Measurements from ENCODE around the gene CSKMT. TPM values are rescaled to one million over a fixed set of nuclear protein-coding genes. Genes with fewer than 3 reads are reported as not detected.
A peak's percentile ranks its signal among the peaks of the same experiment; 100 is the strongest.

The CSKMT gene
- total and polyA plus RNA-seq, 10 of the 15 experiments (the other 5 are each of a cell fraction or from before 2014, with no cell fraction given) = 7.0 to 213 (median 21.6) TPM

DNA sequence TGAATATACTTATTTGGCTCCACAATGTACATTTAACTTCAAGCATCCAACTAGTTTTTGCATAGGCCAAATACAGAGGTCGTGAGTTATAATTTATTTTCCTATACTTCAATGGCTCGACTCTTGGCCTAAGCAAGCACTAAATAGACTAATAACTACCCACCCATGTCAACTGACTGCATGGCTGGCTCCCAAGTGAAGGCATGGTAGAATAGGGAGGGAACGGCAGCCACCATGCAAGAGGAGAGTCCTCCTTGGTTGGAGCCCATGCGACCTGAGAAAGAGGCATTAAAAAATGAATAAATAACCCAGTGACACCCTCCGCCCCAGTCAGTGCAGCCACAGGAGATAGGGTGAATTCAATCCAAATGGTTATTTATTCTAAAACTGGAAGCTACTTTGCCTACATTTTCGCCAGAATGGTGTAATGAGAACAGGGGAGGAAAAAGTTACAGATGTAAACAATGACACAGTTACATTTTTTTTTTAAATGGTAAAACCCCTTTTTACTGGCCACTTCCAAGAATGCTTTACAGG, 47.2 kb downstream of the CSKMT start:
- Histone ChIP-seq H3K27me3 (replicated peaks in 1 of 2; ENCODE audit: control insufficient read depth in 2 of 2, insufficient read depth in 2 of 2, low read length in 1 of 2) (no peaks in the 10 kb centered on the region), H3K9ac (ENCODE audit: control insufficient read depth, insufficient read depth, low read length) (no peak overlapping the region), H3K79me2 (ENCODE audit: control insufficient read depth, insufficient read depth, low read length) (no peaks in the 10 kb centered on the region), H2AFZ (ENCODE audit: control insufficient read depth, low read depth, low read length) (no peak overlapping the region), H4K20me1 (ENCODE audit: control insufficient read depth, insufficient read depth) (no peaks in the 10 kb centered on the region), H3K27ac (ENCODE audit: control insufficient read depth, insufficient read depth) (no peak overlapping the region), H3K4me3 (no peak overlapping the region), H3K4me2 (ENCODE audit: control insufficient read depth, insufficient read depth) (no peak overlapping the region), H3K36me3 (ENCODE audit: control insufficient read depth in 2 of 2, insufficient read depth in 2 of 2, low read length in 1 of 2) (peaks cover 34 to 35% of the 10 kb centered on the region in 2 experiments), H3K9me3 (replicated peaks; ENCODE audit: control insufficient read depth, insufficient read depth, low read length) (no peaks in the 10 kb centered on the region), H3K4me1 (ENCODE audit: control insufficient read depth, insufficient read depth, low read length) (peaks cover 32% of the 10 kb centered on the region)
- RAD21 ChIA-PET (ENCODE audit: unreplicated experiment) = no interaction called here
- 62% methylated on average over 6 of the region's 6 CpGs for WGBS (ENCODE audit: insufficient coverage, insufficient replicate concordance, low lambda C conversion rate, missing lambda C conversion rate)
- CTCF ChIA-PET = interaction anchor here (1.1 kb wide), 1 partner anchor 91 kb away, joined by 3 read pairs; no protein-coding TSS in a partner anchor
- no peak for ATAC-seq
- no TSS peak for BruUV-seq (replicated peaks)
- intact Hi-C loops (cut with micrococcal nuclease; ENCODE audit: unreplicated experiment) (no loop called here), in situ Hi-C loops (cut with MboI) (no loop called here)
- no peak for DNase-seq (ENCODE audit: low read depth, low spot score)
- no peak for FAIRE-seq
- SMC1A ChIA-PET (ENCODE audit: uncharacterized antibody, unreplicated experiment) = interaction anchor here (5.3 kb wide), 1 partner anchor 16 kb away, joined by 26 read pairs; the partner anchor contains the start of genes HNRNPUL2 and TTC9C
- no peak for TF ChIP-seq WRNIP1 (IDR thresholded peaks at IDR 0.05; ENCODE audit: borderline replicate concordance, low read depth, low read length)
- TF ChIP-seq TARDBP (IDR thresholded peaks at IDR 0.05; ENCODE audit: borderline replicate concordance) = no peak
- TF ChIP-seq TBL1XR1 (IDR thresholded peaks at IDR 0.05; ENCODE audit: low read depth, low read length) = no peak
- POLR2A ChIA-PET = interaction anchor here (5.5 kb wide), 1 partner anchor 14 kb away, joined by 40 read pairs; the partner anchor contains the start of genes HNRNPUL2 and TTC9C

DNA sequence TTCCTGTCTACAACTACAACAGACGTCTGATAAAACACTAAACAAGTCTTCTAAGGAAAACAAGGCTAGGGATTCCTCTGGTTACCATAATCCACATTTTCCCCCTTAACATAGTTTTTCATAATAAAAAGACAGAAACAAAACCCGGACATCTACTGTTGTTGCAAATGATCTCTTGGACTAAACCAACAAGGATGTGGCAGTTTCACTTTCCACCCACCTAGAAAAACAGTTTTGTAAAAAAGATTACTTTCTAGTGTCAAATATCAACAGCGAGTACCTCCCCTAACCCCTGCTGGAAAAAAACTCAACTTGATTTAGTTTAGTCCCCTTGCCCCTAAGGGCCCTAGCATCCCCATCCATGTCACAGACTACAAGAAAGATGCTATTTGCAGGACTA, 47.7 kb downstream of the CSKMT start:
- peaks cover 27% of the 10 kb centered on the region for H3K4me1 ChIP-seq (ENCODE audit: control insufficient read depth, insufficient read depth, low read length)
- CTCF ChIA-PET = interaction anchor here (1.2 kb wide), 1 partner anchor 73 kb away, joined by 3 read pairs; no protein-coding TSS in a partner anchor
- no peaks in the 10 kb centered on the region for H3K9me3 ChIP-seq (replicated peaks; ENCODE audit: control insufficient read depth, insufficient read depth, low read length)
- TF ChIP-seq WRNIP1 (IDR thresholded peaks at IDR 0.05; ENCODE audit: borderline replicate concordance, low read depth, low read length) (no peak), DPF2 (IDR thresholded peaks at IDR 0.05) (no peak)
- 12% methylated on average over 3 of the region's 3 CpGs for WGBS (ENCODE audit: insufficient coverage, insufficient replicate concordance, low lambda C conversion rate, missing lambda C conversion rate)
- H3K27ac ChIP-seq (ENCODE audit: control insufficient read depth, insufficient read depth) = 0 out of 2 replicates have a peak overlapping the region, but pooled peaks have one; percentile 0
- no peak overlapping the region for H2AFZ ChIP-seq (ENCODE audit: control insufficient read depth, low read depth, low read length)
- SMC1A ChIA-PET (ENCODE audit: uncharacterized antibody, unreplicated experiment) = interaction anchor here (5.3 kb wide), 1 partner anchor 15 kb away, joined by 26 read pairs; the partner anchor contains the start of genes HNRNPUL2 and TTC9C
- intact Hi-C loops (cut with micrococcal nuclease; ENCODE audit: unreplicated experiment) (no loop called here), in situ Hi-C loops (cut with MboI) (no loop called here)
- no peaks in the 10 kb centered on the region for H3K27me3 ChIP-seq (replicated peaks in 1 of 2; ENCODE audit: control insufficient read depth in 2 of 2, insufficient read depth in 2 of 2, low read length in 1 of 2)
- 0 out of 2 replicates have a peak overlapping the region, but pooled peaks have one; percentile 13 for H3K4me3 ChIP-seq
- H4K20me1 ChIP-seq (ENCODE audit: control insufficient read depth, insufficient read depth) = no peaks in the 10 kb centered on the region
- H3K36me3 ChIP-seq (ENCODE audit: control insufficient read depth in 2 of 2, insufficient read depth in 2 of 2, low read length in 1 of 2) = peaks cover 32 to 38% of the 10 kb centered on the region in 2 experiments
- H3K79me2 ChIP-seq (ENCODE audit: control insufficient read depth, insufficient read depth, low read length) = peaks cover under 1% of the 10 kb centered on the region; the same call in 1 of the 2 replicates
- RAD21 ChIA-PET (ENCODE audit: unreplicated experiment) = no interaction called here
- FAIRE-seq (no peak), ATAC-seq (no peak), DNase-seq (ENCODE audit: low read depth, low spot score) (no peak)
- BruUV-seq (replicated peaks) = no TSS peak
- no peak overlapping the region for H3K9ac ChIP-seq (ENCODE audit: control insufficient read depth, insufficient read depth, low read length)
- no peak overlapping the region for H3K4me2 ChIP-seq (ENCODE audit: control insufficient read depth, insufficient read depth)
- POLR2A ChIA-PET = interaction anchor here (0.6 to 5.5 kb wide), 2 partner anchors 14 to 119 kb away, joined by 3 to 40 read pairs; partner anchors contain the start of genes HNRNPUL2, STX5 and TTC9C
